K562 (cell line): ENCODE measurements around the gene MAL. TPM values are rescaled to one million over a fixed set of nuclear protein-coding genes. Genes with fewer than 3 reads are reported as not detected.
A peak's percentile ranks its signal among the peaks of the same experiment; 100 is the strongest.

Experiments
- ATAC-seq: fragments of 200-7000 bp; cut with Tn5 transposase; 3 replicates; pipeline ENCODE4 v1.9.1; 2020; ENCODE audit warnings: moderate library complexity
- BruUV-seq: library from RNA; stranded (reverse); fragments of 400-500 nt; replicated peaks from 2 replicates; lab custom pipeline; 2021; lab: Mats Ljungman, UMichigan
- CTCF ChIA-PET: fragments of 300-600 bp; formaldehyde crosslinking; extraction: SDS; loops from one replicate; lab custom pipeline; 2021; ENCODE audit warnings: low intra/inter-chr PET ratio; lab: Yijun Ruan, JAX
- POLR2A ChIA-PET: fragments of 300-600, 350-650 bp; sonication (Branson Sonifier 250); formaldehyde crosslinking; extraction: SDS; loops from one replicate; lab custom pipeline; 2021; ENCODE audit warnings: antibody characterized with exemption, inconsistent platforms; lab: Yijun Ruan, JAX
- DNase-seq, 4 experiments: peaks; one replicate each; pipeline versions ENCODE4 v3.0.0 to v3.0.0-alpha.2; 2011 to 2018; ENCODE audit warnings: low spot score in 3 of 4, mixed read lengths in 3 of 4; ENCODE audit errors: extremely low read depth in 1 of 4
- FAIRE-seq: peaks from 2 replicates; lab custom pipeline; 2011; peaks lifted over from hg19 to GRCh38; lab: Jason Lieb, UNC
- H2AFZ ChIP-seq: 2 replicates; pipeline ENCODE4 v1.6.0; 2011; ENCODE audit warnings: low read depth, low read length, control low read depth, inconsistent platforms
- H3K27ac ChIP-seq: fragments of 200-600 bp; 3 replicates; pipeline ENCODE4 v1.8.0; 2011; ENCODE audit warnings: low read depth, mild to moderate bottlenecking, control low read depth, inconsistent platforms, low read length, moderate library complexity, mixed read lengths; ENCODE audit errors: extremely low read depth
- H3K27me3 ChIP-seq, 2 experiments: fragments of 300-600 bp in 1 of 2; 2 replicates in 1 of 2; 3 replicates in 1 of 2; pipeline versions ENCODE4 v1.6.0 to v1.8.0; 2011; ENCODE audit warnings: inconsistent platforms in 2 of 2, low read length in 2 of 2, mild to moderate bottlenecking in 1 of 2, mixed read lengths in 1 of 2, moderate library complexity in 1 of 2; ENCODE audit not compliant: control insufficient read depth in 2 of 2, insufficient read depth in 2 of 2
- H3K36me3 ChIP-seq: fragments of 300-600 bp; 3 replicates; pipeline ENCODE4 v1.8.0; 2011; ENCODE audit warnings: mild to moderate bottlenecking, low read length, inconsistent platforms; ENCODE audit not compliant: control insufficient read depth, insufficient read depth
- H3K4me1 ChIP-seq, 2 experiments: fragments of 200-600 bp in 1 of 2; replicated peaks in 1 of 2; 2 replicates in 1 of 2; 3 replicates in 1 of 2; pipeline versions ENCODE4 v1.5.1 to v1.8.0; 2011; ENCODE audit warnings: inconsistent platforms in 2 of 2, low read length in 2 of 2, mild to moderate bottlenecking in 1 of 2, mixed read lengths in 1 of 2, moderate library complexity in 1 of 2; ENCODE audit not compliant: control insufficient read depth in 2 of 2, insufficient read depth in 2 of 2
- H3K4me2 ChIP-seq: 2 replicates; pipeline ENCODE4 v1.6.1; 2011; ENCODE audit warnings: low read length, control low read depth, inconsistent platforms, mixed read lengths; ENCODE audit not compliant: insufficient read depth
- H3K4me3 ChIP-seq: fragments of 200-600 bp; sonication (generic), shearing (Covaris generic); 2 replicates; pipeline ENCODE4 v1.5.1; 2016; ENCODE audit warnings: control low read depth, inconsistent platforms
- H3K79me2 ChIP-seq: fragments of 200-600 bp; 3 replicates; pipeline ENCODE4 v1.8.0; 2011; ENCODE audit warnings: low read length, inconsistent platforms; ENCODE audit not compliant: control insufficient read depth, insufficient read depth
- H3K9ac ChIP-seq, 2 experiments: 2 replicates each; pipeline versions ENCODE4 v1.6.0 to v1.6.1; 2011; ENCODE audit warnings: low read depth in 2 of 2, low read length in 2 of 2, control low read depth in 1 of 2, inconsistent platforms in 1 of 2, mild to moderate bottlenecking in 1 of 2, mixed read lengths in 1 of 2; ENCODE audit not compliant: insufficient read depth in 1 of 2
- H3K9me1 ChIP-seq: one replicate; pipeline ENCODE4 v1.6.0; 2011; ENCODE audit warnings: inconsistent platforms, mild to moderate bottlenecking, low read length, moderate library complexity; ENCODE audit not compliant: control insufficient read depth, insufficient read depth
- H3K9me3 ChIP-seq: replicated peaks from 2 replicates; pipeline ENCODE4 v1.5.1; 2011; ENCODE audit warnings: low read depth, low read length, inconsistent platforms; ENCODE audit not compliant: control insufficient read depth, insufficient read depth
- H4K20me1 ChIP-seq: replicated peaks from 2 replicates; pipeline ENCODE4 v1.6.1; 2011; ENCODE audit warnings: low read length, inconsistent platforms, mixed read lengths; ENCODE audit not compliant: control insufficient read depth, insufficient read depth
- BRF1 ChIP-seq: IDR thresholded peaks from 3 replicates; pipeline ENCODE4 v1.6.1; 2011; ENCODE audit warnings: borderline replicate concordance, mild to moderate bottlenecking; ENCODE audit not compliant: insufficient read length; ENCODE audit errors: extremely low read depth
- CBFB ChIP-seq: sonication (generic); formaldehyde crosslinking; IDR thresholded peaks from 2 replicates; pipeline ENCODE4 v1.4.0; 2020; ENCODE audit warnings: mild to moderate bottlenecking, missing genetic modification reagents
- E2F6 ChIP-seq, 2 experiments: IDR thresholded peaks; 2 replicates each; pipeline ENCODE4 v1.6.1; 2011; ENCODE audit warnings: borderline replicate concordance in 1 of 2, control low read depth in 1 of 2, low read depth in 1 of 2, low read length in 1 of 2, mild to moderate bottlenecking in 1 of 2, mixed read lengths in 1 of 2, moderate library complexity in 1 of 2; ENCODE audit not compliant: insufficient read depth in 1 of 2, insufficient read length in 1 of 2, poor library complexity in 1 of 2, severe bottlenecking in 1 of 2; ENCODE audit errors: extremely low read depth in 1 of 2
- THAP7 ChIP-seq: fragments of 250-450 bp; sonication (Bioruptor Pico); IDR thresholded peaks from 2 replicates; pipeline ENCODE4 v1.5.0; 2021
- WGBS: fragments of 100-300 bp; shearing (Covaris generic); methylation state at CpG from one replicate; pipeline ENCODE4 v1.1.6; 2016; ENCODE audit warnings: low coverage, mixed read lengths; ENCODE audit not compliant: insufficient coverage; ENCODE audit errors: missing lambda C conversion rate; 5-methylcytosine and 5-hydroxymethylcytosine counted together
- in situ Hi-C: fragments of 300-500 bp; cut with MboI; formaldehyde crosslinking; loops from 4 replicates; pipeline ENCODE4 v1.15.0; 2018; ENCODE audit warnings: inconsistent platforms, mixed read lengths
- intact Hi-C: fragments of 100-400 bp; cut with micrococcal nuclease; formaldehyde crosslinking; loops from 2 replicates; pipeline ENCODE4 v1.14.2; 2022
- polyA plus RNA-seq, 8 experiments: library from polyadenylated mRNA; depleted of rRNA in 4 of 8; stranded (reverse) in 5 of 8; unstranded in 3 of 8; fragments of >200 nt; fragmentation: Nextera tagmentation in 2 of 8; fragmentation: Illumina TruSeq in 1 of 8; extraction: Ambion mirVana in 2 of 8; extraction: Trizol in 1 of 8; gene quantifications; 2 replicates each; pipeline versions ENCODE4 v1.2.1 to v1.2.3, GENCODE V29; 2011 to 2014; ENCODE audit warnings: inconsistent platforms in 1 of 8, missing spikeins in 1 of 8
- total RNA-seq, 7 experiments: library from RNA; depleted of rRNA in 6 of 7; stranded (reverse); fragments of >200 nt in 6 of 7; fragmentation: Illumina TruSeq in 2 of 7; extraction: Trizol in 2 of 7; gene quantifications; 2 replicates each; pipeline versions ENCODE4 v1.2.1 to v1.2.3, GENCODE V29; 2011 to 2021; ENCODE audit warnings: low replicate concordance in 1 of 7

The MAL gene
- total and polyA plus RNA-seq, 9 of the 15 experiments (the other 6 are each of a cell fraction or from before 2014, with no cell fraction given) = not detected

DNA sequence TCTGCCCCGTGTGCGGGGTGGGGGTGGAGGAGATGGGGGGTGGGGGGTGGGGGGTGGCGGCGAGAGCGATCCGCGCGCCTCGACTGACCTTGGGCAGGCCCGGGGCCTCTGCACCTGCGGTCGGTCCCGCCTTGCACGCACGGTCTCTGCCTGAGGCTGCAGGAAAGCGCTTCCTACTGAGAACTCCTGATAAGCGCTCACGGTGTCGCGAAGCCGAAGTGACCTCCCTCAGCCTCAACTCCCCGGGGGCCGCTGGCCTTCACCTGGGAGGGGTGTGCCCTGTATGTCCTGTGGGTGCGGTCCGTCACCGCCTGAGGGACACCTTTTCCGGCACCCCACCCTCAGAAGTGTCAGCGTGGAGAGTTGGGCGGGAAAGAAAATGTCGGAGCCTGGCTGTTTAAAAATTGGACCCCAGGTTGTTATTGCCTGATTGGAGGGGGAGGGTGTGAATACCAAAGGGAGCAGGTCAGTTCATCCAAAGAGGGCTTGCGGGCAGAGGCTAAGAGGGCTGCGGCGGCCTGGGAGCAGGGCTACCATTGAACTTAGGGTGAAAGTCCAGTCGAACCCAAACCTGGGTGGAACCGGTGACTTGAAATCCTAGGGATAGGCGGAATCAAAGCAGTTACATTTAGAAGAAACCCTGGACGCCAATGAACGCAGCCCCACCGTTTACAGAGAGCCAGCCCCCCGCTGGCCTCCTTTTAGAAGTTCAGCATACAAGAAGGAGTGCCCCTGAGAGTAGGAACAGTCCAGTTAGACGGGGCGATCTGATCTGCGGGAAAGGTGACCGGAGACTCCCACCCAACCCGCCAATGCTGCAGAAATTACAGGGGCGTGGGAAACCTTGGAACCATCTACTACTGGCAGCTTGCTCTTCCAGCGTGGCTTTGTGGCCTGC is 1.2 kb downstream of the MAL start:
- Histone ChIP-seq H3K27me3 (peaks cover 13 to 75% of the 10 kb centered on the region in 2 experiments; a peak in 4 of 5 replicates), H3K36me3 (no peaks in the 10 kb centered on the region), H3K4me1 (peaks cover 0 to 19% of the 10 kb centered on the region in 2 experiments; a peak in 2 of 5 replicates), H3K27ac (no peak overlapping the region), H3K79me2 (no peaks in the 10 kb centered on the region), H3K4me2 (no peak overlapping the region), H3K4me3 (no peak overlapping the region), H3K9ac (no peak overlapping the region), H3K9me3 (no peaks in the 10 kb centered on the region), H2AFZ (no peak overlapping the region), H3K9me1 (no peaks in the 10 kb centered on the region), H4K20me1 (no peaks in the 10 kb centered on the region)
- DNase-seq (peak in 1 of 4 experiments; percentile 10), ATAC-seq (no peak), FAIRE-seq (no peak)
- intact Hi-C loops = no loop called here
- ChIA-PET CTCF (no interaction called here), POLR2A (interaction anchor here (0.8 kb wide), 1 partner anchor 53 kb away, joined by 3 read pairs; no protein-coding TSS in a partner anchor)
- TF ChIP-seq BRF1 (no peak), THAP7 (CRISPR knock-in tag) (no peak), CBFB (CRISPR knock-in tag) (no peak), E2F6 (IDR thresholded peaks at IDR 0.05; ENCODE audit: borderline replicate concordance in 1 of 2, extremely low read depth in 1 of 2, insufficient read depth in 1 of 2, insufficient read length in 1 of 2, low read depth in 1 of 2, low read length in 1 of 2, poor library complexity in 1 of 2, severe bottlenecking in 1 of 2) (peak in 1 of 2 experiments; percentile 55)
- WGBS = 16% methylated on average over 31 of the region's 47 CpGs
- BruUV-seq = no TSS peak
- in situ Hi-C loops = no loop called here
